Central memory CD8-positive, alpha-beta T cell (primary cell): Measurements from ENCODE around the gene CIART.
A peak's percentile ranks its signal among the peaks of the same experiment; 100 is the strongest.

ENCODE experiments used
- ATAC-seq: fragments of 150-1000 bp; cut with Tn5 transposase; replicated peaks from 2 replicates; pipeline ENCODE4 v1.10.0; 2022; ENCODE audit warnings: mild to moderate bottlenecking, moderate FRiP score, moderate number of reproducible peaks; ENCODE audit not compliant: poor library complexity, severe bottlenecking; ENCODE audit errors: extremely low read depth
- DNase-seq, 2 donors: peaks; one replicate each; pipeline ENCODE4 v3.0.0; 2021; ENCODE audit warnings: low spot score in 2 of 2
- H3K27ac Mint-ChIP-seq: one replicate; pipeline ENCODE4 v1.8.0; 2022; ENCODE audit warnings: low read depth, mild to moderate bottlenecking, moderate library complexity, mixed read lengths
- H3K27me3 Mint-ChIP-seq: one replicate; pipeline ENCODE4 v1.8.0; 2022; ENCODE audit warnings: mixed read lengths
- H3K36me3 Mint-ChIP-seq: one replicate; pipeline ENCODE4 v1.8.0; 2022; ENCODE audit warnings: mild to moderate bottlenecking, moderate library complexity, mixed read lengths; ENCODE audit not compliant: insufficient read depth
- H3K4me1 Mint-ChIP-seq: one replicate; pipeline ENCODE4 v1.8.0; 2022; ENCODE audit warnings: mixed read lengths
- H3K4me3 Mint-ChIP-seq: one replicate; pipeline ENCODE4 v1.8.0; 2022; ENCODE audit warnings: mild to moderate bottlenecking, moderate library complexity, mixed read lengths
- H3K9me3 Mint-ChIP-seq: one replicate; pipeline ENCODE4 v1.8.0; 2022; ENCODE audit warnings: mixed read lengths

Gene CIART

DNA sequence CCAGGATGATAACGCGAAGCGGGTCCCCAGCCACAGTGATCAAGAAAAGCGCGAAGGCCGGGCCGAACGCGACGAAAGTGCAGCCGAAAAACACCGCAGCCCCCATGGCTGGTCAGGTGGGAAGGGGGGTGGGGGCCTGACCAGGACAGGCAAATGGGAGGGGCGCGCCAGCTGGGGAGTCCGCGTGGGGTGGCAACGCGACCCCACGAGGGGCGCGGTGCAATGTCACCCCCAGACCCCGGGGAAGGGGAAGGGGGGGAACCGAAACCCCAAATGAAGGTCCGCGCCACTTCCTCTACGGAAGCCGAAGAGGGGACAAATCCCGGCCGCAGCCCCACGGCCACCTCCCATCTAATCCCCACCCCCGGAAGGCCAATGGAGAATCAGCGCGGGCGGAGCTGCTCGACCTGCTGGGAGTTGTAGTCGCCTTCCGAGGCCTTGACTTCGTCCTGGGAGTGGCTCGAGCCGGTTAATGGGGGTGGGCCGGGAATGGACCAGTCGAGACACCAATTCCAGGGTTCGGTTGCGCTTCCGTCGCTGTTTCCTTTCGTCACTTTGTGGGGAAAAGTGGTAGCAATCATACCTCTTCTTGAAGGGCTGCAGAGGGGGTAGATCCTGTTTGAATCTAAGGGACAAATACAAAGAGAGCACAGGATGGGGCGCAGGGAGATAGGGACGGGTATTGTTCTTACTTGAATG lies 13.5 kb upstream of the CIART start, which contains the start of gene APH1A:
TSS of gene APH1A (minus strand) at position 312 of the 699 bp plus-strand sequence. CDS start at position 106, 206 bp downstream.
- H3K4me1 Mint-ChIP-seq: peaks cover 32% of the 10 kb centered on the region
- peak; percentile 77 to 81 for DNase-seq
- peak; percentile 94 for ATAC-seq
- H3K27ac Mint-ChIP-seq: peak within 1 kb of the TSS; percentile 96
- no peaks in the 10 kb centered on the region for H3K27me3 Mint-ChIP-seq
- peak within 1 kb of the TSS; percentile 92 for H3K4me3 Mint-ChIP-seq
- no peaks in the 10 kb centered on the region for H3K9me3 Mint-ChIP-seq
- H3K36me3 Mint-ChIP-seq: peaks cover 29% of the 10 kb centered on the region

DNA sequence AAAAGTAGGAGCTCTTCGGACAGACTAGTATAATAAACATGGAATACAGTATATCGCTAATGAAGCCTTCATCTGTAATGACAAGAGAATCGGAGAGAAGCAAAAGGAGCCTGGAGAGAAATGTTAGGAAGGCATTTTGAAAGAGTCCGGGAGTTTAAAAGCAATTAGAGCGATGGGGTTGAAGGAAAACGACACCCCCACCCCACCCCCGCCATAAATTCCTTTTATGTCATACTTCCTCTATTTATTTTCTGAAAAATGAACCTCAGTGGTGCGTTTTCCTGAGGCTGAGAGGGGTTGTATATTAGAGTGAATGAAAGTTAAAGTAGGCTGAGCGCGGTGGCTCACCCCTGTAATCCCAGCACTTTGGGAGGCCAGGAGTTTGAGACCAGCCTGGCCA lies 12.9 kb upstream of the CIART start:
- DNase-seq (no peak), ATAC-seq (no peak)
- H3K4me1 Mint-ChIP-seq: peaks cover 32% of the 10 kb centered on the region
- peak overlapping the region; percentile 92 for H3K4me3 Mint-ChIP-seq
- no peaks in the 10 kb centered on the region for H3K27me3 Mint-ChIP-seq
- no peaks in the 10 kb centered on the region for H3K9me3 Mint-ChIP-seq
- peaks cover 27% of the 10 kb centered on the region for H3K36me3 Mint-ChIP-seq
- peak overlapping the region; percentile 96 for H3K27ac Mint-ChIP-seq

DNA sequence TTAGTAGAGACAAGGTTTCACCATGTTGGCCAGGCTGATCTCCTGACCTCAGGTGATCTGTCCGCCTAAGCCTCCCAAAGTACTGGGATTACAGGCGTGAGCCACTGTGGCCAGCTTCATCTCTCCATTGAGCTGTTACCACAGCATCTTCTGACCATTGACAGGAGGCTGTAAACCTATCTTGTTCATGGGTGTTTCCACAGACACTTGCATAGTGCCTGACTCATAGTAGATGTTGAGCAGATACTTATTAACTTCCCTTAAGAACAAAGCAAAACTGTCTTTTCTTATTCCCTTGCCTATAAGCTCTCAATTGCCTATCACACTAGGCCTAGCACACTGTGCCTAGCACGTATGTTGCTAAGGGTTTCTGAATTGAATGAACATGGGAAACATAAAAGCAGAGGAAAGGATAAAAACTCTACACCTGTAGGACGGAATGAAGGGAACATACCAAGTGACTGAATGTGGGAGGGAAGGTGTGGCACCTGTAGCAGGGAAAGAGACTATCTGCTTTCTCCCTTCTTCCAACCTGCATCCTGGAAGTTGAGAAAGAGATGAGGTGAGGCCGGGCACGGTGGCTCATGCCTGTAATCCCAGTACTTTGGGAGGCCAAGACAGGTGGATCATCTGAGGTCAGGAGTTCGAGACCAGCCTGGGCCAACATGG lies 10.9 kb upstream of the CIART start:
- H3K9me3 Mint-ChIP-seq: no peaks in the 10 kb centered on the region
- peaks cover 32% of the 10 kb centered on the region for H3K4me1 Mint-ChIP-seq
- no peak overlapping the region for H3K4me3 Mint-ChIP-seq
- peaks cover 22% of the 10 kb centered on the region for H3K36me3 Mint-ChIP-seq
- DNase-seq (no peak), ATAC-seq (no peak)
- no peak overlapping the region for H3K27ac Mint-ChIP-seq
- no peaks in the 10 kb centered on the region for H3K27me3 Mint-ChIP-seq

DNA sequence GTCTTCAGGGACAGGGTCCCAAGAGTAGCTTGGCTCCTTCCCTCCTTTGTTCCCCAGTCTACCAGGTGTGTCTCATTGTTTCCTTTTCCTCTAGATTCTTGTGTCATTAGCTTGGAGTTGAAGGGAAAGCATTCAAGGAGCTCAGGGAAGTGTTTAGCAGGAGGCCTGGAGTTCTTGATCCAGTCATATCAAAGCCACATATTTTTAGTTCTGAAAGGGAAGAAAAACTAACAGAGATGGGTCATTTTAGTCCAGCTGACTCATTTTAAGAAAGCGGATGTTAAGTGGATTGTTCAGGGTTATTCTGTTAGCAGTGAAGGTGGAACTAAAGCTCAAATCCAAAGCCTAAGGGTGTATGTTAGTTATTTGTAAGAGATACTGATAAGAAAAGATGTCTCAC lies 9.0 kb upstream of the CIART start:
- peaks cover 12% of the 10 kb centered on the region for H3K36me3 Mint-ChIP-seq
- peaks cover 15% of the 10 kb centered on the region for H3K4me1 Mint-ChIP-seq
- no peaks in the 10 kb centered on the region for H3K27me3 Mint-ChIP-seq
- H3K9me3 Mint-ChIP-seq: no peaks in the 10 kb centered on the region
- peak overlapping the region; percentile 7 for H3K27ac Mint-ChIP-seq
- DNase-seq (no peak), ATAC-seq (no peak)
- H3K4me3 Mint-ChIP-seq: no peak overlapping the region

DNA sequence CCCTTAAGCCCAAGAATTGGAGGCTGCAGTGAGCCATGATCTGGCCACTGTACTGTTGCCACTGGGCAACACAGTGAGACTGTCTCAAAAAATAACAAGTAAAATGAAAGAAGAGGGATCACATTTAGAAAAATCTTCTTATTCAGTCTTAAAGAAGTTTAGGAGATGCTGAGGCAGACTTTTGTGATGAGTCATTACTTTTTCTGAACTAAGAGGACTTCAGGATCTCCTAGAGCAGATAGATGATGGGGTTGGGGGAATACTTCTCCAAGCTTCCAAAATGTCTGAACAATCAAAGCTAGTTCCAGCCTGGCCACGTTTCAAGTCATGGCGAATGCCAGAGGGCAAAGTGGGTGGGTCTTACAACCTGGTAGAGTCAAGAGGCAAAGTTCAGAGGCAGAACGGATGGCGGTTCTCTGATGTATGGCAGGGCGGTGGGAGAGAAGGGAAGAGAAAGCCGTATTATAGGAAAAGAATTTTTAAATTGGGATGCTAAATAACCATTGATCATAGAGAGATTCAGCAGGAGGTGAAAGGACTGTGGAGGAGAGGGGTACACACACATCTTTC lies 2.1 kb upstream of the CIART start:
- DNase-seq (no peak), ATAC-seq (no peak)
- H3K9me3 Mint-ChIP-seq: no peaks in the 10 kb centered on the region
- H3K4me1 Mint-ChIP-seq: peaks cover 22% of the 10 kb centered on the region
- H3K27me3 Mint-ChIP-seq: no peaks in the 10 kb centered on the region
- H3K4me3 Mint-ChIP-seq: no peak overlapping the region
- no peak overlapping the region for H3K27ac Mint-ChIP-seq
- H3K36me3 Mint-ChIP-seq: peaks cover 5% of the 10 kb centered on the region

DNA sequence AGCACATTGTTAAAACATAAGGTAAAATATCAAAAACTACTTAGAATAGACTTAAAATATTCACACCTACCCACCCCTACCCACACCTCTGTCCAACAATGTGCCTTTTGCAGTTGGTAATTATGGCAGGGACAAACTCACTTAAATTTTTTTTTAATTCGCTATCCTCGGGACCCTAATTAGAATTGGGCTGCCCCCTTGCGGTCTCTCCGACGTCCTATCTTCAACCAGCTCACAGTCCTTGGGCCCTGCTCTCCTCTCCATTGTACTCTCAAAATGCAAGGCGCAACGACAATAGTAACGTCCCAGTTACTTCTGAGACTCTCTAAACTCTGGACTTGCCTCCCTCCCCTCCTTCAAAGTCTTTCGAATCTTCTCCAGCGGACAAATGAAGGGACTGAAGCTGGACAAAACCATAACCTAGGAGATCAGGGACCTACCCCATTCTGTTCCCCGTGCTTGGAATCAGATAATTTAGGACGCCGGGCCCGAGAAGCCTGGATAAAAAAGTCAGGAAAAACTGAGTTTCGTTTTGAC lies 1.1 kb upstream of the CIART start:
- Mint-ChIP-seq H3K36me3 (peaks cover 5% of the 10 kb centered on the region), H3K9me3 (no peaks in the 10 kb centered on the region), H3K4me1 (peaks cover 22% of the 10 kb centered on the region), H3K27me3 (no peaks in the 10 kb centered on the region), H3K27ac (peak overlapping the region; percentile 90), H3K4me3 (peak overlapping the region; percentile 77)
- peak in 1 of 2 donors; percentile 22 for DNase-seq
- ATAC-seq: peak; percentile 33

DNA sequence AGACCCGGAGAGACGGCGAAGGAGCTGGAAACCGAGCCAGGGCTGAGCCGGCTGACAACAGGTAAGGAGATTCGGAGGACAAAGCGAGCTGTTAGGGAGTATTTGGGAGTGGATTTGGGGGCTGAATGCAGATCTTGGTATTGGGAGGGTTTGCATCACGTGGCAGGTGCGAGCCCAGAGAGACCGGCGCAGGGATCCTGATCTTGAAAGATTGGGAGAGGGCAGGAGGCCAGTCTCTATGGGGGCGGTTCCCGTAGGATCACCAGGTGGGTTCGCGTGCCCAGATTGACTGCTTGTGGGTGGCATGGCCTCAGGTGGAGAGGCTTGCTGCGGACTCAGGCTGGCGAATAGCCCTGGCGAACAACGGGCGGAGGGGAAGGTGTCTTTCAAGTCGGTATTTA lies 204 bp downstream of the CIART start:
- Mint-ChIP-seq H3K36me3 (peaks cover 5% of the 10 kb centered on the region), H3K4me3 (peak overlapping the region; percentile 77), H3K9me3 (no peaks in the 10 kb centered on the region), H3K27me3 (no peaks in the 10 kb centered on the region), H3K27ac (peak overlapping the region; percentile 90), H3K4me1 (peaks cover 22% of the 10 kb centered on the region)
- DNase-seq (no peak), ATAC-seq (no peak)

DNA sequence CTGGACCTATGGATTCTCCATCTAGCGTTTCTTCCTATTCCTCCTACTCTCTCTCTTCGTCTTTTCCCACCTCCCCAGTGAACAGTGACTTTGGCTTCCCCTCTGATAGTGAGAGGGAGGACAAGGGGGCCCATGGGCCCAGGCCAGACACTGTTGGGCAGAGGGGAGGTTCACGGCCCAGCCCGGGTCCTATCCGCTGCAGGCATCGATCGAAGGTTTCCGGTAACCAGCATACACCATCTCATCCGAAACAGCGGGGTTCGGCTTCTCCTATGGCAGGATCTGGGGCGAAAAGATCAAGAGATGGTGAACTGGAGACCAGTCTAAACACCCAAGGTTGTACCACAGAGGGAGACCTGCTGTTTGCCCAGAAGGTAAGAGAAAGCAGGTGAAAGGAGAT lies 906 bp downstream of the CIART start:
- Mint-ChIP-seq H3K27me3 (no peaks in the 10 kb centered on the region), H3K4me1 (peaks cover 22% of the 10 kb centered on the region), H3K9me3 (no peaks in the 10 kb centered on the region), H3K27ac (no peak overlapping the region), H3K36me3 (peaks cover 5% of the 10 kb centered on the region), H3K4me3 (no peak overlapping the region)
- DNase-seq (no peak), ATAC-seq (no peak)

DNA sequence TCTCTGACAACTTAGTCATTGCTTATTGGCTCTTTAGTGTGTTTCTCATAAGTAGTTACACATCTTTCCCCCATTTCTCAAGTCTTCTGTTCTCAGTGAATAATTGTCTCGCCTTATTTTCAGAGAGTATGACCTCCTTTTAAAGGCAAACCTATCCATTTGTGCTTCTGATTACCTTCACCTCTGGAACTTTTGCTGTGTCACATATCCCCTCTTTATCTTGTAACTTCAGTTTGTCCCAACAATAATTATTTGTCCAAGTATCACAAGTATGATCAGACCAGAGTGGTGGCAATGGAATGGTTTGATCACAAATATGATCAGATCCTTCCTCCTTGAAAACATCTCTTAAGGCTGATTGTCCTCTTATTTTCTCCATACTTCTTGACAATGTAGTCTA lies 6.0 kb downstream of the CIART start:
- H3K27ac Mint-ChIP-seq: no peak overlapping the region
- no peaks in the 10 kb centered on the region for H3K27me3 Mint-ChIP-seq
- DNase-seq (no peak), ATAC-seq (no peak)
- peaks cover 7% of the 10 kb centered on the region for H3K4me1 Mint-ChIP-seq
- H3K4me3 Mint-ChIP-seq: no peak overlapping the region
- no peaks in the 10 kb centered on the region for H3K9me3 Mint-ChIP-seq
- peaks cover 2% of the 10 kb centered on the region for H3K36me3 Mint-ChIP-seq

DNA sequence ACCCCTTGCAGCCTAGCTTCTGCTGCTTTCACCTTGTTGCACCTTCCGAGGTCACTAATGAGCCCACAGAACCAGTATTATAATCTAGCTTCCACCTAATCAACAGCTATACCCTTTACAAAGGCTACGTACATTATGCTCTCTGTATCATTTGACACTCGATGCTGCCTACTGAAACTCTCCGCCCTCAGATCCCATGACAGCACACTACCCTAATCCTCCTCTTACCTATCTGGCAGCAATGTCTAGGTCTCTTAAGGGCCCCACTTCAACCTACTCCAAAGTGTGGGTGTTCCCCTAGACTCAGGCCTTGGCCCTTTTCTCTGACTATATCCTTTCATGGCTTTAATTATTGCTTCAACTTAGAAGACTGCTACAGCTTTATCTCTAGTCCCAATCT lies 6.5 kb downstream of the CIART start:
- no peak for DNase-seq
- Mint-ChIP-seq H3K27ac (no peak overlapping the region), H3K27me3 (no peaks in the 10 kb centered on the region), H3K4me3 (no peak overlapping the region), H3K36me3 (peaks cover 7% of the 10 kb centered on the region), H3K9me3 (no peaks in the 10 kb centered on the region), H3K4me1 (peaks cover 11% of the 10 kb centered on the region)
- no peak for ATAC-seq

DNA sequence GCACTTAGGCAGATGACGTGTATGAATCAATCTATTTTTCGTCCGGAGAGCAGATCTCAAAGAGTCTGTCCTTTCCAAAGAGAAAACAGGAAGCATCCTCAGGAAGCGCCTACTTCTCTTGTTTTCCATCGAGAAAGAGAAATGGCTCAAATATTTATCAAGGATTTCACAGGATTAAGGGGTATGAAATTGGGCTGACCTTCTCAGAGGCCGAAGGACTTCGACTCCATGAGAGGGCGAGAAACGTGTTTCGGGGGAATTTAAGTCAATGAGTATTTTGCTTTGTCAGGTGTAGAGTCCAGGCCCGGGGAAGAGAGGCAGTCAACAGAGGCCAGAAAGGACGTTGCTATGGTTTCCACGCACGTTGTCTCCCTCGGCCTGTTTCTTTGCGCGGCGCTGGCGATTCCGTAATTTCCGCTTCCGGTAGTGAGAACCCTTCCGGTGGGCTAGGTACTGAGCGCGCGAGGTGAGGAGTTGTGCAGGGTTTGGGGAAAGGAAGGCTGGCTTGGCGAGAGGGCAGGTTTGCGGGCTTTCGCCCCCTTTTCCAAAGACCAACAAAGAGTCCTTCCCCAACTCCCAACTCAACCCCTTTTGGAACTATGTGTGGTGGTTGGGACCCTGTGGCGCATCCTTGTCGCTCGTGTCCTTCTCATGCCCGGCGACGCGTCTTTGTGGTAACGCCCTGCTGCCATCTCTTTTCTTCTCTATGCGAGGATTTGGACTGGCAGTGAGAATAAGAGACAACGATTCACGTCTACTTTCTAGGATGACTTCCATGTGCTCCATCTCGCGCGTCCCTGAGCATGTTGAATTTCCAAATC lies 11.3 kb downstream of the CIART start, which contains the start of gene MRPS21:
TSS of gene MRPS21 (plus strand) at position 429 of the 821 bp plus-strand sequence. CDS start 506 bp downstream, outside the sequence.
- Mint-ChIP-seq H3K4me3 (peak within 1 kb of the TSS; percentile 89), H3K4me1 (peaks cover 33% of the 10 kb centered on the region), H3K27me3 (no peaks in the 10 kb centered on the region), H3K9me3 (no peaks in the 10 kb centered on the region), H3K27ac (peak within 1 kb of the TSS; percentile 99), H3K36me3 (peaks cover 24% of the 10 kb centered on the region)
- peak; percentile 74 to 81 for DNase-seq
- peak; percentile 98 for ATAC-seq

DNA sequence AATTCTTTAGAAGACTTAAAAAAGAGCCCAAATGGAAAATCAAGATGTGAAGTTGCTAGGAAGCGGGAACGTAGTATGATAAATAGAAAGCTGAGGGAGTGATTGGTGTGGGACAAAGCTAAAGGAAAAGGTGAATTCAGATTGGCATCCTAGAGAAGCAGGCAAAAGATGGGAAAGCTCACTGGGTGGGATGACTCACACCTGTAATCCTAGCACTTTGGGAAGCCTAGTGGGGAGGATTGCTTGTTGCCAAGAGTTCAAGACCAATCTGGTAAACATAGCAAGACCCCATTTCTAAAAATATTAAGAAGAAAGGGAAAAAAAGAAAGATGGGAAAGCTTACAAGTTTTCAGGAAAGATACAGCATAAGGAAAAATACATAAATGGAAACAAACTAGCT lies 13.1 kb downstream of the CIART start:
- peaks cover 33% of the 10 kb centered on the region for H3K4me1 Mint-ChIP-seq
- no peak overlapping the region for H3K27ac Mint-ChIP-seq

More for the DNA sequence above, 13.1 kb downstream of the CIART start:
- Mint-ChIP-seq H3K27me3 (no peaks in the 10 kb centered on the region), H3K4me3 (peak overlapping the region; percentile 12), H3K9me3 (no peaks in the 10 kb centered on the region), H3K36me3 (peaks cover 31% of the 10 kb centered on the region)
- ATAC-seq: no peak
- DNase-seq: no peak
